ENCODE results near the gene KCNQ4. TPM values are rescaled to one million over a fixed set of nuclear protein-coding genes. Genes with fewer than 3 reads are reported as not detected.
A peak's percentile ranks its signal among the peaks of the same experiment; 100 is the strongest.

The KCNQ4 gene
- total and polyA plus RNA-seq, 2 of the 8 experiments (the other 6 are each of a cell fraction or from before 2014, with no cell fraction given) = 2.2 to 3.9 TPM

DNA sequence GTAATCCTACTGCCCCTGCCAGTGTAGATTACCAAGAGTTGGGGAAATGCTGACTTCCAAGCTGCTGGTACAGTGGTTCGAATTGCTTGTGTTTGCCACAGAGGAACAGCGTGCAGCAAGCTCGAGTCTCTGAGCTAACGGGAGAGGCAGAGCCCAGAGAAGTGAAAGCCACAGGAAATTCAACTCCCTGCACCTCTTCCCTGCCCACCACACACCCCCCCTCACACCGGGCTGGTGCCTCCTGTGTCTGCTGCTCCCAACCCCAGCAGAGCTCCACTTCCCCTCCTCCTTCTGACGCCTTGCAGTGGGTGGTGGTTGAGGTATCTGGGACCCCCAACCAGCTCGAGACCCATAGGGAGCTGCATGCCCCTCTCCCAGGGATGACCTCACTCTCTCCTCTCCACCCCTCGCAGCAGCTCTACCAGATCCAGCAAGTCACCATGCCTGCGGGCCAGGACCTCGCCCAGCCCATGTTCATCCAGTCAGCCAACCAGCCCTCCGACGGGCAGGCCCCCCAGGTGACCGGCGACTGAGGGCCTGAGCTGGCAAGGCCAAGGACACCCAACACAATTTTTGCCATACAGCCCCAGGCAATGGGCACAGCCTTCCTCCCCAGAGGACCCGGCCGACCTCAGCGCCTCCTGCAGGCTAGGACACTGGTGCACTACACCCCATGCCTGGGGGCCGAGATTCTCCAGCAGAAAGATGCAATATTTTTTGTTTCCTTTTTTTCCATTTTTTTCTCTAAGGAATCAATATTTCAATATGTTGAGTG is 13.1 kb upstream of the KCNQ4 start (continued):
- TF ChIP-seq RAD21 (IDR thresholded peaks at IDR 0.05 in 1 of 2, conservative IDR thresholded peaks at IDR 0.05 in 1 of 2; ENCODE audit: low read depth in 2 of 2, low read length in 2 of 2) = peak; percentile 22 to 25; a peak in 2 of 4 replicates
